Tibial artery (tissue), 4 donors: ENCODE results near the gene KRTAP20-3.

Experiments
- DNase-seq, 2 donors: peaks; one replicate each; pipeline ENCODE4 v3.0.0-alpha.2; 2019
- H3K27ac ChIP-seq, 2 donors: fragments of 200-600 bp; sonication (generic) in 1 of 2; 1 replicate in 1 of 2; 2 replicates in 1 of 2; pipeline ENCODE4 v1.5.1; 2018 to 2019; ENCODE audit warnings: mild to moderate bottlenecking in 1 of 2
- H3K27me3 ChIP-seq, 2 donors: fragments of 200-600 bp; sonication (generic) in 1 of 2; one replicate each; pipeline versions ENCODE4 v1.5.1 to v1.6.0; 2016 to 2019
- H3K36me3 ChIP-seq, 3 donors: fragments of 200-600 bp; sonication (generic) in 2 of 3; one replicate each; pipeline ENCODE4 v1.5.1; 2016 to 2019; ENCODE audit warnings: mild to moderate bottlenecking in 2 of 3
- H3K4me1 ChIP-seq, 4 donors: fragments of 200-600 bp; sonication (generic) in 2 of 4; 1 replicate in 3 of 4; 2 replicates in 1 of 4; pipeline ENCODE4 v1.5.1; 2016 to 2019
- H3K4me3 ChIP-seq, 2 donors: fragments of 200-600 bp; sonication (generic) in 1 of 2; 1 replicate in 1 of 2; 2 replicates in 1 of 2; pipeline ENCODE4 v1.5.1; 2018 to 2019; ENCODE audit warnings: mild to moderate bottlenecking in 2 of 2
- H3K9me3 ChIP-seq, 3 donors: fragments of 200-600 bp; sonication (generic) in 1 of 3; one replicate each; pipeline ENCODE4 v1.5.1; 2016 to 2019
- intact Hi-C: fragments of 100-400 bp; cut with DNase I; formaldehyde crosslinking; loops from one replicate; pipeline ENCODE4 v1.15.0; 2023; ENCODE audit warnings: low total_unique reads
- TF ChIP-seq, protein P1 (sequence below), 2 experiments: fragments of 200-600 bp in 1 of 2; fragments of 450-650 bp in 1 of 2; IDR thresholded peaks; one replicate each; pipeline ENCODE4 v1.5.1; 2017 to 2019; ENCODE audit warnings: antibody characterized with exemption in 2 of 2, mild to moderate bottlenecking in 1 of 2, moderate library complexity in 1 of 2

KRTAP20-3 gene

DNA sequence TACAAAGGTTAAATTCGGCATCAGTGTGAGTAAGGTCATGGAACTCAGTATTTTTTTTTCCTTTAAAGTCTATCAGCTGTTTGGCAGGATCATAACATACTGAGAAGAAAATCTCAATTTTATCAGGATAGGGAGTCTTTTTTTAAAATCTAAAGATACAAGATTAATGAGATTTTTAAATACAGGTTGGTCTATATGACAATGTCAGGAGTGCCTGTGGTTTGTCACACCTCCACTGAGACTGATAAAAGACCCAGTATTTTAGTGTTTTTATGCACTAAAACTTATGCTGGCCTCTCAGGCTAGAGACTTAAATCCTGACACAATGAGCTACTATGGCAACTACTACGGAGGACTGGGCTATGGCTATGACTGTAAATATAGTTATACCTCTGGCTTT, at the start of gene KRTAP20-3:
Gene KRTAP20-3, plus strand, starts transcription at position 301 of the 400 bp plus-strand sequence.
- H3K36me3 ChIP-seq: no peaks in the 10 kb centered on the region
- TF ChIP-seq, protein P1, sequence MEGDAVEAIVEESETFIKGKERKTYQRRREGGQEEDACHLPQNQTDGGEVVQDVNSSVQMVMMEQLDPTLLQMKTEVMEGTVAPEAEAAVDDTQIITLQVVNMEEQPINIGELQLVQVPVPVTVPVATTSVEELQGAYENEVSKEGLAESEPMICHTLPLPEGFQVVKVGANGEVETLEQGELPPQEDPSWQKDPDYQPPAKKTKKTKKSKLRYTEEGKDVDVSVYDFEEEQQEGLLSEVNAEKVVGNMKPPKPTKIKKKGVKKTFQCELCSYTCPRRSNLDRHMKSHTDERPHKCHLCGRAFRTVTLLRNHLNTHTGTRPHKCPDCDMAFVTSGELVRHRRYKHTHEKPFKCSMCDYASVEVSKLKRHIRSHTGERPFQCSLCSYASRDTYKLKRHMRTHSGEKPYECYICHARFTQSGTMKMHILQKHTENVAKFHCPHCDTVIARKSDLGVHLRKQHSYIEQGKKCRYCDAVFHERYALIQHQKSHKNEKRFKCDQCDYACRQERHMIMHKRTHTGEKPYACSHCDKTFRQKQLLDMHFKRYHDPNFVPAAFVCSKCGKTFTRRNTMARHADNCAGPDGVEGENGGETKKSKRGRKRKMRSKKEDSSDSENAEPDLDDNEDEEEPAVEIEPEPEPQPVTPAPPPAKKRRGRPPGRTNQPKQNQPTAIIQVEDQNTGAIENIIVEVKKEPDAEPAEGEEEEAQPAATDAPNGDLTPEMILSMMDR (IDR thresholded peaks at IDR 0.05): no peak
- no peak for DNase-seq
- intact Hi-C loops: no loop called here
- no peaks in the 10 kb centered on the region for H3K4me1 ChIP-seq
- no peak within 1 kb of the TSS for H3K27ac ChIP-seq
- H3K4me3 ChIP-seq: no peak within 1 kb of the TSS
- no peaks in the 10 kb centered on the region for H3K9me3 ChIP-seq
- no peaks in the 10 kb centered on the region for H3K27me3 ChIP-seq

DNA sequence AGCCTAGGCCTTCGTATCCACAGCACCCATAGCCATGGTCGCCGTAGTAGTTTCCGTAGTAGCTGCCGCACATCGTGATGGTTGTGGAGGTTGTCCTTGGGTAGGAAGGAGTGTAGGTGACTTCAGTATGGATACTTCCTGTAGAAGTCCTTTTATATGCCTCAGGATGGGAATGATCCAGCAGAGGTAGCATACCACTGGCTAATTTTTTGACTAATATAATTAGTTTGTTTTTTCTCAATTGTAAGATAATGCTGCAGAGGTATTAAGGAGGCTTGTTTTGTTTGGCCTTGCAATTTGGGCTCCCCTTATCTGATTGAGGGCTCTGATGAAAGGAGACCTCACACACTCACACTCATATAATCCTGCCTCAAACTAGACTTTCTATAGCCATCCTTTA, 43.9 kb upstream of the KRTAP20-3 start, which contains the start of gene KRTAP6-2:
Gene KRTAP6-2, minus strand, starts transcription at position 101 of the 400 bp plus-strand sequence. Its CDS starts 28 bp downstream, at position 73.
- no peak within 1 kb of the TSS for H3K4me3 ChIP-seq
- H3K9me3 ChIP-seq: no peaks in the 10 kb centered on the region
- DNase-seq: no peak
- TF ChIP-seq, protein P1 (IDR thresholded peaks at IDR 0.05): no peak
- H3K27ac ChIP-seq: no peak within 1 kb of the TSS
- no peaks in the 10 kb centered on the region for H3K27me3 ChIP-seq
- no peaks in the 10 kb centered on the region for H3K4me1 ChIP-seq
- intact Hi-C loops: no loop called here
- H3K36me3 ChIP-seq: no peaks in the 10 kb centered on the region

DNA sequence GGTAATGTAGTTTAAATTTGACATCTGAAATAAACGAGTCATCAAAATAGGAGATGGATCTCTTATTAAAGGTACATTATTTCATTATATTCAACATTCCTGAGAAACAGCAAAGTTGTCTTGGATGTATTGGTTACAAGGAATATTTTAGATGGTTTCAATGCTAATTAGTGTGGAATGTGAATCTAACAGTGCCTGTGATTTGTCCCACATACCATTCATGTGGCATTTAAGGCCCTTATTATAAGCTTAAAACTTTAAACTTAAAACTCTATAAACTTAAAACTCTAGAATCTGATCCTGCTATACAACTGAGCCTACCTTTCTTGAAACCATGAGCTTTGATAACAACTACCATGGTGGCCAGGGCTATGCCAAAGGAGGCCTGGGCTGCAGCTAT, 41.9 kb upstream of the KRTAP20-3 start, which contains the start of gene KRTAP22-1:
Gene KRTAP22-1, plus strand, starts transcription at position 301 of the 400 bp plus-strand sequence.
- no peak for DNase-seq
- Histone ChIP-seq H3K27me3 (no peaks in the 10 kb centered on the region), H3K9me3 (no peaks in the 10 kb centered on the region), H3K27ac (no peak within 1 kb of the TSS), H3K36me3 (no peaks in the 10 kb centered on the region), H3K4me3 (no peak within 1 kb of the TSS), H3K4me1 (no peaks in the 10 kb centered on the region)
- TF ChIP-seq, protein P1 (IDR thresholded peaks at IDR 0.05): no peak
- intact Hi-C loops: no loop called here

DNA sequence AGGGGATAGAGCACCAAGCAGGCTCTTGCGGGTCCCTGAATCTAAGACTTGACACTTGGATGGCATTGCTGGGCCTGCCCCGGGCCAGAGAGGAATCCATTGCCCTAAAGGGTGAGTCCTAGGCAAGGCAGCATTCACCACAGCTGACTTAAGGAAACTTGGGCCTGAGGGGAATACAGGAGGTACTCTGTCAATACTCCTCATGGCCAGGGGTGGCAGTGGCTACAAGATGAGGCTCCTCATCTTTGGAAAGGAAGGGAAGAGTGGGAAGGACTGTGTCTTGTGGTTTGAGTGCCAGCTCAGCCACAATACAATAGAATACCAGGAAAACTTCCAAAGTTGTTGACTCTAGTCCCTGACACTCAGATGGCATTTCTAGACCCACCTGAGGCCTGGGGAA, 36.7 kb upstream of the KRTAP20-3 start:
- no peaks in the 10 kb centered on the region for H3K9me3 ChIP-seq
- no peak overlapping the region for H3K27ac ChIP-seq
- intact Hi-C loops: no loop called here
- no peaks in the 10 kb centered on the region for H3K4me1 ChIP-seq
- DNase-seq: no peak
- H3K36me3 ChIP-seq: no peaks in the 10 kb centered on the region
- no peak overlapping the region for H3K4me3 ChIP-seq
- H3K27me3 ChIP-seq: no peaks in the 10 kb centered on the region
- TF ChIP-seq, protein P1 (IDR thresholded peaks at IDR 0.05): no peak

DNA sequence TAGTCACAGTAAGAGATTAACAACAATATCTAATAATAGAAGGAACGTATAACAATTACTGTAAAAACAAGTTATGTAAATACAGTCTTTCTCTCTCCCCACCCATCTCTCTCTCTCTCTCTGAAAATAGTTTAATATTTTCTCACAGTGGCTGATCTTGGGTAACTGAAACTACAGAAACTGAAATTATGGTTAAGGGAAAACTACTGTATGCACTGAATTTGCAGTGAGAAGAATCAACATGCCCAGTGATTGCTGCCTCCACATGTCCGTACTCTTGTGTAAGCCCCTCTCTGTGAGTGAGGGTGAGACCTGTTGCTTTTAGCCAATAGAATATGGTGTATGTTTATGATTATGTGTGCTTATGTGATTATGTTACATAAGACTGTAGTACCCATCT, 30.5 kb upstream of the KRTAP20-3 start:
- Histone ChIP-seq H3K9me3 (no peaks in the 10 kb centered on the region), H3K4me3 (no peak overlapping the region), H3K36me3 (no peaks in the 10 kb centered on the region), H3K27ac (no peak overlapping the region), H3K4me1 (no peaks in the 10 kb centered on the region), H3K27me3 (no peaks in the 10 kb centered on the region)
- no peak for DNase-seq
- intact Hi-C loops: no loop called here
- TF ChIP-seq, protein P1 (IDR thresholded peaks at IDR 0.05): no peak

DNA sequence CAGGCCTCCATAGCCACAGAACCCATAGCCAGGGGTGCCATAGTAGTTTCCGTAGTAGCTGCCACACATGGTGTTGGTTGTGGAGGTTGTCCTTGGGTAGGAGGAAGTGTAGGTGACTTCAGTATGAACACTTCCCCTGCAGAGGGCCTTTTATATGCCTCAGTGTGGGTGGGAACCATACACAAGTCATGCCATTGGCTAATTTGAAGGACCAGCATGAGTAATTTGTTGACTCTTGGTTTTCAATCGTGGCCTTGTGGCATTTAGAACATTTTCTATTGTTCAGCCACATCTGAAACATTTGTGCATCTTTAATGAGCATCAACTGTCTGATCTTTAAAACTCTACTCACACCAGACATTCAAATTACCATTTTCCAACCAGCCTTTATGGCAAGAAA, 28.8 kb upstream of the KRTAP20-3 start, which contains the start of gene KRTAP6-1:
Gene KRTAP6-1, minus strand, starts transcription at position 95 of the 400 bp plus-strand sequence. Its CDS starts 26 bp downstream, at position 69.
- Histone ChIP-seq H3K27me3 (no peaks in the 10 kb centered on the region), H3K9me3 (no peaks in the 10 kb centered on the region), H3K36me3 (no peaks in the 10 kb centered on the region), H3K27ac (no peak within 1 kb of the TSS), H3K4me1 (no peaks in the 10 kb centered on the region), H3K4me3 (no peak within 1 kb of the TSS)
- intact Hi-C loops: no loop called here
- DNase-seq: no peak
- TF ChIP-seq, protein P1 (IDR thresholded peaks at IDR 0.05): no peak
